Uterus (tissue), 2 donors: ENCODE results near the gene FBXW9.

Experiments used
- CTCF ChIP-seq, 4 experiments: fragments of 200-600 bp in 2 of 4; fragments of 450-650 bp in 2 of 4; sonication (generic) in 2 of 4; IDR thresholded peaks; one replicate each; pipeline ENCODE4 v1.5.1; 2016 to 2019; ENCODE audit warnings: antibody characterized with exemption in 4 of 4, mild to moderate bottlenecking in 2 of 4, moderate library complexity in 1 of 4
- POLR2A ChIP-seq, 2 donors: fragments of 450-650 bp; IDR thresholded peaks; one replicate each; pipeline ENCODE4 v1.6.1; 2016; ENCODE audit warnings: antibody characterized with exemption in 2 of 2, mild to moderate bottlenecking in 1 of 2, moderate library complexity in 1 of 2

GRCh38 chr19:12685831-12686230, 10.6 kb downstream of the FBXW9 start:
- TF ChIP-seq CTCF (IDR thresholded peaks at IDR 0.05) (no peak), POLR2A (IDR thresholded peaks at IDR 0.05) (no peak)
